HG02884 (cell line): Measurements from ENCODE around the gene CYB561A3.
A peak's percentile ranks its signal among the peaks of the same experiment; 100 is the strongest.
"Not testable (repeated sequence)": the region's sequence is repeated elsewhere in the genome, so short reads cannot be mapped to it uniquely, and the experiment has no call there.

ENCODE experiments used
- ATAC-seq: cut with Tn5 transposase; IDR thresholded peaks from one replicate; pipeline ENCODE4 v1.9.1; 2021; ENCODE audit warnings: mild to moderate bottlenecking, moderate library complexity; ENCODE audit not compliant: unreplicated experiment

CYB561A3 gene

GRCh38 chr11:61361741-61362541 is at the start of gene CYB561A3, which contains the start of gene TMEM138:
Gene CYB561A3, minus strand, starts transcription at chr11:61361882. Its CDS starts 5,169 bp downstream, at chr11:61356713.
Gene TMEM138, plus strand, starts transcription at chr11:61362374. Its CDS starts 2,017 bp downstream, at chr11:61364391.
- ATAC-seq = peak; percentile 74

GRCh38 chr11:61406991-61407728 is 45.5 kb upstream of the CYB561A3 start:
- no peak for ATAC-seq

- no peak for ATAC-seq
Measured at GRCh38 chr11:61406067-61406466, 44.4 kb upstream of the CYB561A3 start.

GRCh38 chr11:61404641-61405040 is 43.0 kb upstream of the CYB561A3 start:
- no peak for ATAC-seq

GRCh38 chr11:61404103-61404502 is 42.4 kb upstream of the CYB561A3 start:
- no peak for ATAC-seq

GRCh38 chr11:61403658-61404057 is 42.0 kb upstream of the CYB561A3 start:
- ATAC-seq = no peak

GRCh38 chr11:61401573-61401972 is 39.9 kb upstream of the CYB561A3 start:
- ATAC-seq = no peak

- no peak for ATAC-seq
Measured at GRCh38 chr11:61401173-61401572, 39.5 kb upstream of the CYB561A3 start.

- ATAC-seq = no peak
Measured at GRCh38 chr11:61392981-61393595, 31.4 kb upstream of the CYB561A3 start.

- no peak for ATAC-seq
Measured at GRCh38 chr11:61390161-61390560, 28.5 kb upstream of the CYB561A3 start.

GRCh38 chr11:61384271-61385242 is 22.9 kb upstream of the CYB561A3 start:
- ATAC-seq = no peak

GRCh38 chr11:61383859-61384258 is 22.2 kb upstream of the CYB561A3 start:
- ATAC-seq = not testable (repeated sequence)

GRCh38 chr11:61380884-61381283 is 19.2 kb upstream of the CYB561A3 start:
- ATAC-seq = no peak

- ATAC-seq = no peak
Measured at GRCh38 chr11:61378713-61379313, 17.1 kb upstream of the CYB561A3 start.

- ATAC-seq = no peak
Measured at GRCh38 chr11:61377461-61378160, 15.9 kb upstream of the CYB561A3 start.

GRCh38 chr11:61375761-61376108 is 14.1 kb upstream of the CYB561A3 start:
- no peak for ATAC-seq

GRCh38 chr11:61372659-61373420 is 11.2 kb upstream of the CYB561A3 start:
- no peak for ATAC-seq

- no peak for ATAC-seq
Measured at GRCh38 chr11:61370349-61371005, 8.8 kb upstream of the CYB561A3 start.
